ENCODE measurements around the gene SEPSECS.

Gene SEPSECS

GRCh38 chr4:25107827-25108516, 52.3 kb downstream of the SEPSECS start:
- Histone ChIP-seq H3K4me1 (ENCODE audit: control insufficient read depth in 1 of 2, insufficient read depth in 2 of 2, low read length in 2 of 2) (peaks cover 3 to 8% of the 10 kb centered on the region in 2 donors), H3K9me3 (ENCODE audit: control insufficient read depth in 1 of 2, low read length in 2 of 2) (no peaks in the 10 kb centered on the region), H3K27ac (ENCODE audit: low read length) (no peak overlapping the region), H3K27me3 (ENCODE audit: low read depth, low read length) (no peaks in the 10 kb centered on the region), H3K4me3 (ENCODE audit: low read depth in 1 of 2, low read length in 2 of 2) (no peak overlapping the region), H3K36me3 (ENCODE audit: control insufficient read depth in 1 of 2, insufficient read depth in 2 of 2, low read length in 2 of 2) (no peaks in the 10 kb centered on the region)

GRCh38 chr4:25106363-25107151, 53.7 kb downstream of the SEPSECS start:
- H3K27me3 ChIP-seq (ENCODE audit: low read depth, low read length): no peaks in the 10 kb centered on the region

DNA sequence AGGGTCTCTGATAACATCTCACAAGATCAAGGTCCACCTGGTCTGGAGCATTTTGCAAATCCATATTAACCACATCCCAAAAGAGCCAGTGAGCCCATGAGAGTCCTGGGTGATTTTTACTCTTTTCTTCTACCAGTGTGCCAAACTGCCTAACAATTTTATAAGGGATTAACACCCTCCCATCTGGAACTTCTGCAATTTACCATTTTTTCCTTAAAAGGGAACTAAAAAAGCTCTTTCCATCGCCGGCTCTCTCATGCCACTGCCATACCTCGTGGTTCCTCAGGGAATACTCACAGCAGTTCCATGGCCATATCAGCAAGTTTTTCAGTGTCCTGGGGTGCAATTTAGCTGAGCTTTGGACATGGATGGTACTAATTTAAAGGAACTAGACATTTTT, 55.7 kb downstream of the SEPSECS start:
- Histone ChIP-seq H3K27me3 (ENCODE audit: low read depth, low read length) (no peaks in the 10 kb centered on the region), H3K9me3 (ENCODE audit: control insufficient read depth in 1 of 2, low read length in 2 of 2) (no peaks in the 10 kb centered on the region), H3K4me1 (ENCODE audit: control insufficient read depth in 1 of 2, insufficient read depth in 2 of 2, low read length in 2 of 2) (peaks cover under 1 to 8% of the 10 kb centered on the region in 2 donors), H3K36me3 (ENCODE audit: control insufficient read depth in 1 of 2, insufficient read depth in 2 of 2, low read length in 2 of 2) (no peaks in the 10 kb centered on the region), H3K27ac (ENCODE audit: low read length) (no peak overlapping the region), H3K4me3 (ENCODE audit: low read depth in 1 of 2, low read length in 2 of 2) (no peak overlapping the region)

More at GRCh38 chr4:25106363-25107151, 53.7 kb downstream of the SEPSECS start:
- no peak overlapping the region for H3K27ac ChIP-seq (ENCODE audit: low read length)
- no peak overlapping the region for H3K4me3 ChIP-seq (ENCODE audit: low read depth in 1 of 2, low read length in 2 of 2)
- H3K4me1 ChIP-seq (ENCODE audit: control insufficient read depth in 1 of 2, insufficient read depth in 2 of 2, low read length in 2 of 2): peaks cover 0 to 8% of the 10 kb centered on the region in 2 donors
- no peaks in the 10 kb centered on the region for H3K9me3 ChIP-seq (ENCODE audit: control insufficient read depth in 1 of 2, low read length in 2 of 2)
- no peaks in the 10 kb centered on the region for H3K36me3 ChIP-seq (ENCODE audit: control insufficient read depth in 1 of 2, insufficient read depth in 2 of 2, low read length in 2 of 2)

DNA sequence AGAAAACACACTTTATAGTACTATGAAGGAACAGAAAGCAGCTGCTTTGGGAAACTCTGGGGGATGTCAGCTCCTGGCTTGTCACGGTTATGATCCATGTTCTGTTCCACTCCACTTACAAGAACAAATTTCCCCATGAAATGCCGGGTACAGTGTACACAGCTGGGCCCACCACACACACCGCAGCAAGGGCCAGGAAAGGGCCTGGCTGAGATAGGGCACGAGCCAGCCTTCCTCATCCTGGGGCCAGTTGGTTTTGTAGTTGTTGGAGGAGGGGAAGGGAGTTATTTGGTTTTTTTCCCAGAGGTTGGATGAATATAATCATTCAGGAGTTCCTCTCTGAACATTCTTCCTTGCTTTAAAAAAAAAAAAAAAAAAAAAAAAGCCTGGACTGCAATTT, 56.8 kb downstream of the SEPSECS start:
- Histone ChIP-seq H3K27ac (ENCODE audit: low read length) (peak overlapping the region; percentile 27), H3K9me3 (ENCODE audit: control insufficient read depth in 1 of 2, low read length in 2 of 2) (no peaks in the 10 kb centered on the region), H3K36me3 (ENCODE audit: control insufficient read depth in 1 of 2, insufficient read depth in 2 of 2, low read length in 2 of 2) (no peaks in the 10 kb centered on the region), H3K4me3 (ENCODE audit: low read depth in 1 of 2, low read length in 2 of 2) (no peak overlapping the region), H3K4me1 (ENCODE audit: control insufficient read depth in 1 of 2, insufficient read depth in 2 of 2, low read length in 2 of 2) (peaks cover 5 to 8% of the 10 kb centered on the region in 2 donors), H3K27me3 (ENCODE audit: low read depth, low read length) (no peaks in the 10 kb centered on the region)

DNA sequence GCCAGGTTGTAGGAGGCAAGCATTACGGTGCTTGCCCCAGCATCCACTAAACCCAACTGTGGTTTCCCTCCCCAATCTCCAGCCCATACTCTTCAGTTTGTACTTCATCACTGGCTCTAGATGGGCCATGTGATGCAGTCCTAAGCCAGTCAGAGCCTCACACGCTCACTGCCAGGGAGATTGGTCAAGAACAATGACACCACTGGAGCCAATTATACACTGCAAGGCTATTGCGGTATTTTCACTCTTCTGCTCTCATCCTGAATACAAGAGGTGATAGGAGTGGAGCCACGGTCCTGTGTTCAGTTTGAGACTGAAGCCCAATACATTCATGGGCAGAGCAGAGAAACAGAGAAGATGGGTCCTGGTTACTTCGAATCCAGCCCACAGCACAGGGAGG, 58.4 kb downstream of the SEPSECS start:
- H3K36me3 ChIP-seq (ENCODE audit: control insufficient read depth in 1 of 2, insufficient read depth in 2 of 2, low read length in 2 of 2): no peaks in the 10 kb centered on the region
- peaks cover 5 to 8% of the 10 kb centered on the region in 2 donors for H3K4me1 ChIP-seq (ENCODE audit: control insufficient read depth in 1 of 2, insufficient read depth in 2 of 2, low read length in 2 of 2)
- no peaks in the 10 kb centered on the region for H3K9me3 ChIP-seq (ENCODE audit: control insufficient read depth in 1 of 2, low read length in 2 of 2)
- H3K4me3 ChIP-seq (ENCODE audit: low read depth in 1 of 2, low read length in 2 of 2): no peak overlapping the region
- no peak overlapping the region for H3K27ac ChIP-seq (ENCODE audit: low read length)
- H3K27me3 ChIP-seq (ENCODE audit: low read depth, low read length): no peaks in the 10 kb centered on the region

GRCh38 chr4:25100710-25101109, 59.5 kb downstream of the SEPSECS start:
- H3K4me1 ChIP-seq (ENCODE audit: control insufficient read depth in 1 of 2, insufficient read depth in 2 of 2, low read length in 2 of 2): peaks cover 5 to 8% of the 10 kb centered on the region in 2 donors
- no peaks in the 10 kb centered on the region for H3K9me3 ChIP-seq (ENCODE audit: control insufficient read depth in 1 of 2, low read length in 2 of 2)
- no peaks in the 10 kb centered on the region for H3K36me3 ChIP-seq (ENCODE audit: control insufficient read depth in 1 of 2, insufficient read depth in 2 of 2, low read length in 2 of 2)
- H3K27ac ChIP-seq (ENCODE audit: low read length): no peak overlapping the region
- H3K4me3 ChIP-seq (ENCODE audit: low read depth in 1 of 2, low read length in 2 of 2): no peak overlapping the region
- H3K27me3 ChIP-seq (ENCODE audit: low read depth, low read length): no peaks in the 10 kb centered on the region

GRCh38 chr4:25100021-25100555, 60.2 kb downstream of the SEPSECS start:
- no peaks in the 10 kb centered on the region for H3K9me3 ChIP-seq (ENCODE audit: control insufficient read depth in 1 of 2, low read length in 2 of 2)
- H3K27me3 ChIP-seq (ENCODE audit: low read depth, low read length): no peaks in the 10 kb centered on the region
- H3K36me3 ChIP-seq (ENCODE audit: control insufficient read depth in 1 of 2, insufficient read depth in 2 of 2, low read length in 2 of 2): no peaks in the 10 kb centered on the region
- H3K4me3 ChIP-seq (ENCODE audit: low read depth in 1 of 2, low read length in 2 of 2): no peak overlapping the region
- peaks cover 5 to 8% of the 10 kb centered on the region in 2 donors for H3K4me1 ChIP-seq (ENCODE audit: control insufficient read depth in 1 of 2, insufficient read depth in 2 of 2, low read length in 2 of 2)
- H3K27ac ChIP-seq (ENCODE audit: low read length): no peak overlapping the region

- Histone ChIP-seq H3K9me3 (ENCODE audit: control insufficient read depth in 1 of 2, low read length in 2 of 2) (no peaks in the 10 kb centered on the region), H3K27ac (ENCODE audit: low read length) (no peak overlapping the region), H3K27me3 (ENCODE audit: low read depth, low read length) (no peaks in the 10 kb centered on the region), H3K4me3 (ENCODE audit: low read depth in 1 of 2, low read length in 2 of 2) (no peak overlapping the region), H3K36me3 (ENCODE audit: control insufficient read depth in 1 of 2, insufficient read depth in 2 of 2, low read length in 2 of 2) (no peaks in the 10 kb centered on the region), H3K4me1 (ENCODE audit: control insufficient read depth in 1 of 2, insufficient read depth in 2 of 2, low read length in 2 of 2) (peaks cover 5 to 6% of the 10 kb centered on the region in 2 donors)
Measured at GRCh38 chr4:25098964-25099891, 61.0 kb downstream of the SEPSECS start.

GRCh38 chr4:25096981-25097443, 63.2 kb downstream of the SEPSECS start:
- H3K36me3 ChIP-seq (ENCODE audit: control insufficient read depth in 1 of 2, insufficient read depth in 2 of 2, low read length in 2 of 2): no peaks in the 10 kb centered on the region
- H3K9me3 ChIP-seq (ENCODE audit: control insufficient read depth in 1 of 2, low read length in 2 of 2): peaks cover 0 to 6% of the 10 kb centered on the region in 2 donors
- H3K27me3 ChIP-seq (ENCODE audit: low read depth, low read length): no peaks in the 10 kb centered on the region
- no peak overlapping the region for H3K4me3 ChIP-seq (ENCODE audit: low read depth in 1 of 2, low read length in 2 of 2)
- peaks cover 0 to 5% of the 10 kb centered on the region in 2 donors for H3K4me1 ChIP-seq (ENCODE audit: control insufficient read depth in 1 of 2, insufficient read depth in 2 of 2, low read length in 2 of 2)
- no peak overlapping the region for H3K27ac ChIP-seq (ENCODE audit: low read length)

DNA sequence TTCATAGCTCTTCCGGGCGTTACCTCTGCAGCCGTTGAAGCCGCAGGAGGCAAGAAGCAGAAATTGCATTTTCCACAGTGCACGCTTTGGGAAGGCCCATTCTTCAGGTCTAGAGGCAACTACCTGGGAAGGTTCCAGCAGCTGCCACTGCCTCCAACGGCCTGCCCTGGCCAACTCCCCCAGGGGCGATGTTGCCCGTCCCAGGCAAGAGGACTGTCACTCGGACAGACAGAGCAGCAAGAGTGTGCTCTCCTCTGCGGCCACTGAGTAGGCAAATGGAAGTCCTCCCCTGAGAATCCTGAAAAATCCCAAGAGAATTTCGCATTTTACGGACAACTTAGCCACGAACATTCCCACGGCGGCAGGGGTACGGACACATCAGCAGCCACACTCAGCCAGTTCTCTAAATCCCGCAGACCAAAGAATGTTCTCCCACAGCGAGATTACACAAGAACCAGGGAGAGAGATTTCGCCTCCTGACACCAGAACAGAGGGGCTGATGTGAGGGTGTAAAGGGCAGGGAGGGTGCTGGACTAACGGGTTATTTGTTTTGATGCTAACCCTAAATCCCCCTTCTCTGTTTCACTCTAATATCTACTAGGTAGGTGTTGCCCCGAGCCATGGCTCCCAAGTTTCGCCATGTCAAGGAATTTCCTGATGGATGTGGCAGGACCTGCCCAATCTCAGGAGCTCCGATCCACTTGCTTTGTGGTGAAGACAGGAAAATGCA, 63.8 kb downstream of the SEPSECS start:
- Histone ChIP-seq H3K36me3 (ENCODE audit: control insufficient read depth in 1 of 2, insufficient read depth in 2 of 2, low read length in 2 of 2) (no peaks in the 10 kb centered on the region), H3K27ac (ENCODE audit: low read length) (no peak overlapping the region)

More for the DNA sequence above, 63.8 kb downstream of the SEPSECS start:
- Histone ChIP-seq H3K9me3 (ENCODE audit: control insufficient read depth in 1 of 2, low read length in 2 of 2) (peaks cover 0 to 6% of the 10 kb centered on the region in 2 donors), H3K4me1 (ENCODE audit: control insufficient read depth in 1 of 2, insufficient read depth in 2 of 2, low read length in 2 of 2) (peaks cover 0 to 5% of the 10 kb centered on the region in 2 donors), H3K27me3 (ENCODE audit: low read depth, low read length) (no peaks in the 10 kb centered on the region), H3K4me3 (ENCODE audit: low read depth in 1 of 2, low read length in 2 of 2) (no peak overlapping the region)

Data from muscle layer of duodenum (tissue), 2 donors.